H1 (cell line): ENCODE measurements around the gene PRKRIP1. TPM values are rescaled to one million over a fixed set of nuclear protein-coding genes. Genes with fewer than 3 reads are reported as not detected.

Source experiments
- CTCF ChIA-PET: fragments of 300-600 bp; sonication (Branson Sonifier 250); formaldehyde crosslinking; loops from one replicate; lab custom pipeline; 2021; ENCODE audit not compliant: partially characterized antibody; lab: Charles Lee
- POLR2A ChIA-PET: fragments of 300-600 bp; sonication (Branson Sonifier 250); formaldehyde crosslinking; loops from one replicate; lab custom pipeline; 2021; ENCODE audit warnings: inconsistent platforms; ENCODE audit not compliant: partially characterized antibody; lab: Charles Lee
- DNase-seq, 2 experiments: peaks; one replicate each; pipeline versions ENCODE4 v3.0.0 to v3.0.0-alpha.2; 2010 to 2022; ENCODE audit warnings: low spot score in 2 of 2, low read depth in 1 of 2, mixed read lengths in 1 of 2
- FAIRE-seq: peaks from 2 replicates; lab custom pipeline; 2011; peaks lifted over from hg19 to GRCh38; lab: Jason Lieb, UNC
- H2AFZ ChIP-seq: 2 replicates; pipeline ENCODE4 v1.8.1; 2012; ENCODE audit warnings: low read length, inconsistent platforms
- H2AK5ac ChIP-seq: 2 replicates; pipeline ENCODE4 v1.6.1; 2013; ENCODE audit warnings: low read depth, low read length
- H2BK120ac ChIP-seq: replicated peaks from 2 replicates; pipeline ENCODE3; 2013; ENCODE audit warnings: low read depth, low read length, inconsistent platforms
- H2BK12ac ChIP-seq: 2 replicates; pipeline ENCODE4 v1.6.1; 2013; ENCODE audit warnings: low read depth, low read length
- H2BK15ac ChIP-seq: 2 replicates; pipeline ENCODE4 v1.6.1; 2013; ENCODE audit warnings: low read length
- H2BK20ac ChIP-seq: 2 replicates; pipeline ENCODE4 v1.6.1; 2013; ENCODE audit warnings: low read length
- H2BK5ac ChIP-seq: 2 replicates; pipeline ENCODE4 v1.6.1; 2013; ENCODE audit warnings: low read depth, low read length
- H3K14ac ChIP-seq: 2 replicates; pipeline ENCODE4 v1.6.1; 2013; ENCODE audit warnings: inconsistent platforms; ENCODE audit not compliant: insufficient read length
- H3K18ac ChIP-seq: 2 replicates; pipeline ENCODE4 v1.6.1; 2013; ENCODE audit warnings: low read length; ENCODE audit errors: extremely low read depth
- H3K23ac ChIP-seq: 2 replicates; pipeline ENCODE4 v1.6.1; 2013; ENCODE audit warnings: inconsistent platforms; ENCODE audit not compliant: insufficient read length
- H3K23me2 ChIP-seq: 2 replicates; pipeline ENCODE4 v1.6.1; 2013; ENCODE audit warnings: low read depth, low read length
- H3K27ac ChIP-seq: 2 replicates; pipeline ENCODE4 v1.6.1; 2011; ENCODE audit warnings: low read depth, low read length, inconsistent platforms
- H3K27me3 ChIP-seq, 4 experiments: replicated peaks in 1 of 4; 1 replicate in 1 of 4; 2 replicates in 3 of 4; pipeline versions ENCODE4 v1.6.1 to v1.8.1; 2011 to 2013; ENCODE audit warnings: low read length in 3 of 4, mild to moderate bottlenecking in 3 of 4, inconsistent platforms in 2 of 4, mixed read lengths in 2 of 4, moderate library complexity in 1 of 4; ENCODE audit not compliant: control insufficient read depth in 3 of 4, insufficient read depth in 3 of 4; ENCODE audit errors: extremely low read depth in 1 of 4
- H3K36me3 ChIP-seq, 4 experiments: 2 replicates each; pipeline versions ENCODE4 v1.6.1 to v1.8.1; 2011 to 2013; ENCODE audit warnings: mild to moderate bottlenecking in 4 of 4, low read length in 3 of 4, moderate library complexity in 2 of 4, control low read depth in 1 of 4, inconsistent platforms in 1 of 4; ENCODE audit not compliant: insufficient read depth in 4 of 4, control insufficient read depth in 2 of 4
- H3K4ac ChIP-seq: replicated peaks from 2 replicates; pipeline ENCODE3; 2013; ENCODE audit warnings: low read length, low read depth, mixed read lengths, inconsistent platforms; ENCODE audit not compliant: insufficient read length
- H3K4me1 ChIP-seq, 4 experiments: replicated peaks in 1 of 4; 1 replicate in 1 of 4; 2 replicates in 3 of 4; pipeline versions ENCODE4 v1.6.1 to v1.8.1; 2011 to 2013; ENCODE audit warnings: low read length in 3 of 4, inconsistent platforms in 2 of 4, mixed read lengths in 1 of 4; ENCODE audit not compliant: insufficient read depth in 4 of 4, control insufficient read depth in 3 of 4
- H3K4me2 ChIP-seq, 2 experiments: 2 replicates each; pipeline versions ENCODE4 v1.6.1 to v1.8.1; 2011 to 2013; ENCODE audit warnings: low read depth in 2 of 2, low read length in 2 of 2, control low read depth in 1 of 2, inconsistent platforms in 1 of 2, mild to moderate bottlenecking in 1 of 2; ENCODE audit not compliant: insufficient read depth in 1 of 2
- H3K4me3 ChIP-seq, 4 experiments: fragments of 200-600, 300-600 bp in 1 of 4; sonication (generic), shearing (Covaris generic), sonication (Bioruptor Twin) in 1 of 4; 2 replicates each; pipeline versions ENCODE4 v1.5.1 to v1.8.1; 2011 to 2016; ENCODE audit warnings: low read length in 4 of 4, low read depth in 3 of 4, control low read depth in 2 of 4, inconsistent platforms in 2 of 4, mild to moderate bottlenecking in 2 of 4, mixed read lengths in 1 of 4, moderate library complexity in 1 of 4; ENCODE audit not compliant: insufficient read depth in 2 of 4; ENCODE audit errors: extremely low read depth in 1 of 4
- H3K56ac ChIP-seq: replicated peaks from 2 replicates; pipeline ENCODE3; 2013; ENCODE audit warnings: low read depth, mild to moderate bottlenecking, mixed read lengths, low read length, inconsistent platforms; ENCODE audit not compliant: insufficient read length
- H3K79me1 ChIP-seq: 2 replicates; pipeline ENCODE4 v1.6.1; 2013; ENCODE audit warnings: low read depth, low read length, control low read depth
- H3K79me2 ChIP-seq, 2 experiments: 2 replicates each; pipeline versions ENCODE4 v1.6.1 to v1.8.1; 2012 to 2013; ENCODE audit warnings: low read length in 2 of 2, mild to moderate bottlenecking in 2 of 2, inconsistent platforms in 1 of 2; ENCODE audit not compliant: insufficient read depth in 2 of 2, control insufficient read depth in 1 of 2
- H3K9ac ChIP-seq, 4 experiments: replicated peaks in 1 of 4; 1 replicate in 1 of 4; 2 replicates in 3 of 4; pipeline versions ENCODE4 v1.6.1 to v1.8.1; 2011 to 2013; ENCODE audit warnings: low read depth in 3 of 4, low read length in 3 of 4, control low read depth in 2 of 4, mild to moderate bottlenecking in 2 of 4, moderate library complexity in 2 of 4, inconsistent platforms in 1 of 4; ENCODE audit errors: extremely low read depth in 1 of 4
- H3K9me3 ChIP-seq, 2 experiments: 2 replicates each; pipeline versions ENCODE4 v1.6.1 to v1.8.1; 2012 to 2013; ENCODE audit warnings: mild to moderate bottlenecking in 2 of 2, moderate library complexity in 2 of 2, control low read depth in 1 of 2, inconsistent platforms in 1 of 2, low read depth in 1 of 2, low read length in 1 of 2, mixed read lengths in 1 of 2; ENCODE audit not compliant: insufficient read depth in 2 of 2
- H4K20me1 ChIP-seq, 2 experiments: replicated peaks in 1 of 2; 2 replicates each; pipeline versions ENCODE3 to v1.8.1; 2011 to 2013; ENCODE audit warnings: inconsistent platforms in 2 of 2, low read length in 2 of 2, mild to moderate bottlenecking in 1 of 2; ENCODE audit not compliant: insufficient read depth in 2 of 2, control insufficient read depth in 1 of 2
- H4K5ac ChIP-seq: 2 replicates; pipeline ENCODE4 v1.6.1; 2013; ENCODE audit warnings: low read length, low read depth, mixed read lengths, inconsistent platforms; ENCODE audit not compliant: insufficient read length
- H4K8ac ChIP-seq: 2 replicates; pipeline ENCODE4 v1.8.0; 2013; ENCODE audit warnings: mild to moderate bottlenecking, moderate library complexity, low read length, inconsistent platforms; ENCODE audit not compliant: insufficient read depth; ENCODE audit errors: extremely low read depth
- H4K91ac ChIP-seq: replicated peaks from 2 replicates; pipeline ENCODE3; 2013; ENCODE audit warnings: low read length, mixed read lengths, inconsistent platforms; ENCODE audit not compliant: insufficient read length
- CHD1 ChIP-seq: IDR thresholded peaks from 2 replicates; pipeline ENCODE4 v1.6.1; 2012; ENCODE audit warnings: low read depth, low read length, improper control_type of control experiment
- KDM4A ChIP-seq: IDR thresholded peaks from one replicate; pipeline ENCODE4 v1.7.1; 2012; ENCODE audit warnings: low read depth, mild to moderate bottlenecking, moderate library complexity, low read length, inconsistent platforms; ENCODE audit not compliant: severe bottlenecking
- WGBS, 2 experiments: shearing (Covaris generic) in 1 of 2; methylation state at CpG; one replicate each; pipeline versions ENCODE4 v1.1.6 to v1.1.7; 2013 to 2015; ENCODE audit warnings: low lambda C conversion rate in 2 of 2, mixed read lengths in 2 of 2, inconsistent platforms in 1 of 2, low coverage in 1 of 2, missing lambda C conversion rate in 1 of 2; ENCODE audit not compliant: insufficient replicate concordance in 2 of 2, insufficient coverage in 1 of 2, insufficient read length in 1 of 2; ENCODE audit errors: extremely low coverage in 1 of 2, missing lambda C conversion rate in 1 of 2; 5-methylcytosine and 5-hydroxymethylcytosine counted together
- polyA plus RNA-seq, 7 experiments: library from polyadenylated mRNA; depleted of rRNA in 3 of 7; stranded (reverse) in 5 of 7; unstranded in 2 of 7; fragments of >200 nt in 5 of 7; fragments of 200-250 nt in 2 of 7; gene quantifications; 1 replicate in 5 of 7; 2 replicates in 1 of 7; 4 replicates in 1 of 7; pipeline versions ENCODE4 v1.2.1 to v1.2.3, GENCODE V29; 2011 to 2013; ENCODE audit warnings: missing spikeins in 2 of 7, mixed read lengths in 2 of 7
- total RNA-seq: library from RNA; stranded (reverse); fragmentation: NEBNext Ultra II Directional; extraction: Animal tissue kit (Norgen Biotek cat#: 25700); gene quantifications from 2 replicates; pipeline ENCODE4 v1.2.1, GENCODE V29; 2021

Gene PRKRIP1
- total and polyA plus RNA-seq, 2 of the 8 experiments (the other 6 are each of a cell fraction or from before 2014, with no cell fraction given): 11.1 to 22.0 TPM

DNA sequence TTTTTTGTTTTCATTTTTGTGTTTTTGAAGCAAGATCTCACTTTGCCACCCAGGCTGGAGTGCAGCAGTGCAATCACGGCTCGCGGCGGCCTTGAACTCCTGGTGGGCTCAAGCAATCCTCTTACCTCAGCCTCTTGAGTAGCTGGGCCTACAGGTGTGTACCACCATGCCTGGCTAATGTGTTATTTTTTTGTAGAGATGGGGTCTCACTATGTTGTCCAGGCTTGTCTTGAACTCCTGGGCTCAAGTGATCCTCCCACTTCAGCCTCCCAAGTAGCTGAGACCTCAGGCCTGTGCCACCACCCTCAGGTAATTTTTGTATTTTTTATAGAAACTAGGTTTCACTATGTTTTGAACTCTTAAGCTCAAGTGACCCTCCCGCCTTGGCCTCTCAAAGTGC lies 14.8 kb downstream of the PRKRIP1 start:
- POLR2A ChIA-PET: interaction anchor here (2.5 kb wide), 1 partner anchor 14 kb away, joined by 14 read pairs; the partner anchor contains the start of gene PRKRIP1
- H3K27me3 ChIP-seq: no peaks in the 10 kb centered on the region
- peaks cover 0 to 10% of the 10 kb centered on the region in 2 experiments for H4K20me1 ChIP-seq
- H2BK5ac ChIP-seq: no peak overlapping the region
- WGBS, 2 experiments: 97% methylated on average over 5 of the region's 5 CpGs; no CpG with 5 or more reads in 1 of the 2 experiments
- H2BK12ac ChIP-seq: no peak overlapping the region
- H3K9me3 ChIP-seq: peaks cover 0 to 3% of the 10 kb centered on the region in 2 experiments; a peak in 1 of 4 replicates
- no peak for TF ChIP-seq CHD1
- no peak for TF ChIP-seq KDM4A
- H3K4me3 ChIP-seq: no peak overlapping the region
- DNase-seq (no peak), FAIRE-seq (no peak)
- no peak overlapping the region for H4K8ac ChIP-seq
- H4K91ac ChIP-seq: no peak overlapping the region
- H3K56ac ChIP-seq: no peak overlapping the region
- no peak overlapping the region for H3K18ac ChIP-seq
- no peak overlapping the region for H3K4ac ChIP-seq
- no peak overlapping the region for H4K5ac ChIP-seq
- no peak overlapping the region for H2BK20ac ChIP-seq
- no peak overlapping the region for H3K14ac ChIP-seq
- no peaks in the 10 kb centered on the region; a peak in 1 of 4 replicates for H3K79me2 ChIP-seq
- H3K36me3 ChIP-seq: peaks cover 19 to 52% (median 39%) of the 10 kb centered on the region in 4 experiments
- H2AK5ac ChIP-seq: no peak overlapping the region
- no peak overlapping the region; a peak in 1 of 7 replicates for H3K9ac ChIP-seq
- H3K79me1 ChIP-seq: no peaks in the 10 kb centered on the region; the same call in none of the 2 replicates
- H3K23me2 ChIP-seq: no peaks in the 10 kb centered on the region
- no peak overlapping the region for H3K23ac ChIP-seq
- no peak overlapping the region for H2BK120ac ChIP-seq
- no peak overlapping the region for H3K4me2 ChIP-seq
- no peak overlapping the region for H3K27ac ChIP-seq
- H2BK15ac ChIP-seq: no peak overlapping the region
- H2AFZ ChIP-seq: no peak overlapping the region
- H3K4me1 ChIP-seq: no peaks in the 10 kb centered on the region
- CTCF ChIA-PET: interaction anchor here (0.8 to 2.7 kb wide), 7 partner anchors 13 to 109 kb away, joined by 3 to 9 read pairs (median 6); partner anchors contain the start of genes ALKBH4 and LRWD1
